HG02623 (cell line): ENCODE results near the gene SLC5A1.

Experiments
- ATAC-seq: cut with Tn5 transposase; IDR thresholded peaks from one replicate; pipeline ENCODE4 v1.9.1; 2021; ENCODE audit warnings: moderate library complexity; ENCODE audit not compliant: unreplicated experiment

The SLC5A1 gene

GRCh38 chr22:32050678-32051515 is 7.8 kb downstream of the SLC5A1 start:
- no peak for ATAC-seq

GRCh38 chr22:32052244-32052643 is 9.2 kb downstream of the SLC5A1 start:
- ATAC-seq = no peak

DNA sequence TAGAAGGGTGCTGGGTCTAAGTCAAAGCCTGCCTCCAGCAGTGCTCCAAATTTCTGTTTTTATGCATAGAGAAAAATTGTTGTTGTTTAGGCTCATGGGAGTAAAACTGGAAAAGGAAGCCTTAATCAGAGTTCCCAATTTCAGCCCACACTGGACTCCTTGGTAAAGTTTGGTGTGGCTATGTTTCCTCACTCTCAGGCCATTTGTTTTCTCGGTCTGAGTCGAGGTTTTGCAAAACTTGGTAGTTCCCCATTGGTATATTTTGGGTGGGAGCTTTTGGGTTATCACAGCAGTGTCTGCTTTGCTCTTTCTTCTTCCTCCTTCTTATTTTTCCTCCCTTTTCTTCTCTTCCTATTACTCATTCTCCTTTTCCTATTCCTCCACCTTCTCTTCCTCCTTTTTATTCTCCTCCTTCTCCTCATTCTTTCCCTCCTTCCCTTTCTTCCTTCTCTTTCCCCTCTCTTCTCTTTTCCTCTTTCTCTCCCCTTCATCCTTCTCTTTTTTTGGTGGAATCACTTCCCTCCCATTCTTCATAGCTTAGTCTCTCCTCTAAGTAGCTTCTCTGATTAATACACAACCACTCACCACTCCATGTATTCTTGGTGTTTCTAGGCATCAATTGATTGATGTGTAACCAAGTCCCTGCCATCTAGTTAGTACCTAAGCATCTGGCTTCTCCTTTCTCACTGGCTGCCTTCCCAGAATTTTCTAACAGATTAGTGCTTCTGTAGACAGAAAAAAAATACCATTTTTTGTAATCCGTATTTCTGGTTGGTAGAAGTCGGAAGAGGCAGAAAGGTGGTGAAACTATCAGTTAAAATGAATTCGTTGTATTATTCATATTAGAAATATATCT is 10.1 kb downstream of the SLC5A1 start:
- no peak for ATAC-seq

DNA sequence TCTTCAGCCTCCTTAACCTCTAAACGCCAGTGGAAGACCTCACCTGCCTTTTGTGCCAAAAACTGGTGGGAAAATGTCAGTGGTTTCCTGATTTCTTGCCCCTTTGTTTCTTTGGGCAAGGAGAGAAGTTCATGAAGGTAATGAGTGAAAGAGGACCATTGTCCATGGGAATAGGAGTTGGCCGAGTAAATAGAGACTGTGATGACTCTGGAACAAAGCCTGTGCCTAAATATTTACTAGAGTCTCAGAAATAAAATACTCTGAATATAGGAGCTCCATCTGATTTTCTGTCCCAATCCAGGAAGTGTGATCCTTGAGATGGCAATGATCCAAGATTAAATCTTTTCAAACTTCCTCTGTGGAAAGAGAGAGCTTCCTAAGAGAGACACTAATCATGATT is 12.0 kb downstream of the SLC5A1 start:
- no peak for ATAC-seq

DNA sequence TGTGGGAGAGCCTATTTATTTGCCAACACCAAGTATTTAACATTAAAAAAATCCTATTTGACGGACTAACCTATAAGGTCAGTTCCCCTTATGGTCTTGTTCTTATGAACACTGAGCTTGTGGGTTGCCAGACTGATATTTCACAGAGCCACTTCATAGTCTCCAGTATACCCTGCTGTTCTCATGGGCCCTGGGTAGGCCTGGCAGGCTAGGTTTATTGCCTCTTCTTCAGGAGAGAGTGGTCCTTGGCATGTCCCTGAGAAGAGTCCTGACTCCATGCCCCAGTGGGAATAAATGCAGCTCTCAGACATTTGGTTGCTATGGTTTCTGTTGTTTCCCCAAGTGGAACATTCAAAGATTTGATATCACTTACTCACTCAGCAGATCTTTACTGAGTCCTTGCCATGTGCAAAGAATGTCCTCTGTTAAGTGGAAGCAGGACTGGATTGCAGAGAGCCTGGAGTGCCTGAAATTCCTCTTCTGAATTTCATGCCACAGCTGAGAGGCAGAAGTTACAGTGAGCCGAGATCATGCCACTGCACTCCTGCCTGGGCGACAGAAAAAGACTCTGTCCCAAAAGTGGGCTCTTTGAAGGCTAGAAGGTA is 15.7 kb downstream of the SLC5A1 start:
- ATAC-seq = no peak

GRCh38 chr22:32059426-32059825 is 16.4 kb downstream of the SLC5A1 start:
- ATAC-seq = no peak

DNA sequence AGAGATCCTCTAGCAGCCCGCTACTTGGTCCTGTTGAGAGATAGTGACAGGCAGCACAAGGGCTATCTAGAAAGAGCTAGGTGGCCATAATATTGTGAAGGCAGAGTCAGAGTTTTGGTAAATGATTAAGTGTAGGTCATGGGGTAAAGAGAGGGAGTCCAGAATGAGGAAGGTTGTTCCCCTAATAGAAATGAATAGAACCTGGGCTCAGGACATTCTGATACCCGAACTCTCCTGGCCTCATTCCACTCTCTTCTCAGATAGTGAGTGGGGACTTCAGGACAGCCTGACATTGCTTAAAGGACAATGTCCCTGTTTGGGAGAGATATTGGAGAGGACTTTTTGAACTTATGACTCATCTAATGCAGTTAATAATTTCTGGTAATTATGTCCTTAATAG is 20.6 kb downstream of the SLC5A1 start:
- no peak for ATAC-seq

- ATAC-seq = no peak
These were observed 23.8 kb downstream of the SLC5A1 start for GRCh38 chr22:32066820-32067219.

DNA sequence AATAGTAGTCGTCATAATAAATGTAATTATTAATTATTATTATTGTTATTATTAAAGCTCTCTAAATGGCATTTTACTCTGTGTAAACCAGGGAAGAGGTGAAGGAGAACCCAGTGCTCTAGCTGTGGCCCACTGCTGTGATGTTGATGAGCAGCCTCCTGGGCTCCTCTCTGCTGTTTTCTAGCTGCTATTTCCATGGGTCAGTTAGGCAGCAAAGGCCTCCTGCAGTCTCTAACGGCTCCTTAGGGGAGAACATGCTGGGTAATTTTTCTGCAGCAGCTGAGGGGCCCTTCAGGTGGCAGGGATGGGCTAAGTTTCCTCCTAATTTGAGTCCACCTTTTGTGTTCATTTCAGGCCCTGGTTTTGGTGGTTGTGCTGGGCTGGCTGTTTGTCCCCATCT is 24.6 kb downstream of the SLC5A1 start:
- no peak for ATAC-seq

- ATAC-seq = no peak
These were observed 26.7 kb downstream of the SLC5A1 start for GRCh38 chr22:32069579-32070372.

- ATAC-seq = no peak
These were observed 30.2 kb downstream of the SLC5A1 start for GRCh38 chr22:32073262-32073661.

DNA sequence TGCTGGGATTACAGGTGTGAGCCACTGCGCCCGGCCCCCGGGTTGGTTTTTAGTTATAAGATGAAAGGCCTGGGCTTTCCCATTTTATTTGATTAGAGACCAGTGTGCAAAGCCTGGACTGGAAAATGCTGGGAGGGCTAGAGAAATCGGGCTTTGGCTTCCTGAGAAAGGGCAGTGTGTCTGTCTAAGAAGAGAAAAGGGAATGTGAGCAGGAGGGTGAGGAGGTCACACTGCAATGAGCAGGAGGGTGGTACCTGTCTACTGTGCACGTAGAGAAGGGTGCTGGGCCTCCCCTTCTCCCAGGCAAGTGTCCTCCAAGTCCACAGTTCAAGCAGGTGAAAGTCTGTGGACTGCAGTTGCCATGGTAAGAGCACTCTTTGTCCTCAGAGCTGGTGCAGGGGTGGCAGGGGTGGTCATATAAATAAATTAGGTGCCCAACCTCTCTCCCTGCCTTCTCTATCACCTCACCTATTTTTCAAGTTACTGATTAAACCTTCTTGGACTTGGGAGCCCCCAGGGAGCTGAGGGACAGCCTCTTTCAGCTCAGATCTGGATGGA is 30.8 kb downstream of the SLC5A1 start:
- no peak for ATAC-seq

GRCh38 chr22:32075997-32076760 is 33.1 kb downstream of the SLC5A1 start:
- no peak for ATAC-seq

GRCh38 chr22:32076761-32077084 is 33.7 kb downstream of the SLC5A1 start:
- ATAC-seq = no peak

DNA sequence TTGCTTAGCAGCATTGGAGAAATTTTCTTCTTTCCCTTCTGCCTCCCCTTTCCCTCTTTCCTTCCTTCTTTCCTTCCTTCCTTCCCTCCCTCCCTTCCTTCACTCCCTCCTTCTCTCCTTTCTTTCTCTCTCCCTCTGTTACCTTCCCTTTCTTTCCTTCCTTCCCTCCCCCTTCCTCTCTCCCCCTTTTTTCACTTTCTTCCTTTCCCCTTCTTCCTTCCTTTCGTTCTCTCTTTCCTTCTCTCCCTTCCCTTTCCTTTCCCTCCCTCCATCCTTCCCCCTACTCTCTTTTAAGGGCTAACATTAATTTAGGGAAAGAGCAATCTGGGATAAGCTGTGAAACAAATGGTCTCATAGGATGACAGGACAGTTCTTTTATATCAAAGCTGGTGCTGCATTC is 34.1 kb downstream of the SLC5A1 start:
- ATAC-seq = no peak

DNA sequence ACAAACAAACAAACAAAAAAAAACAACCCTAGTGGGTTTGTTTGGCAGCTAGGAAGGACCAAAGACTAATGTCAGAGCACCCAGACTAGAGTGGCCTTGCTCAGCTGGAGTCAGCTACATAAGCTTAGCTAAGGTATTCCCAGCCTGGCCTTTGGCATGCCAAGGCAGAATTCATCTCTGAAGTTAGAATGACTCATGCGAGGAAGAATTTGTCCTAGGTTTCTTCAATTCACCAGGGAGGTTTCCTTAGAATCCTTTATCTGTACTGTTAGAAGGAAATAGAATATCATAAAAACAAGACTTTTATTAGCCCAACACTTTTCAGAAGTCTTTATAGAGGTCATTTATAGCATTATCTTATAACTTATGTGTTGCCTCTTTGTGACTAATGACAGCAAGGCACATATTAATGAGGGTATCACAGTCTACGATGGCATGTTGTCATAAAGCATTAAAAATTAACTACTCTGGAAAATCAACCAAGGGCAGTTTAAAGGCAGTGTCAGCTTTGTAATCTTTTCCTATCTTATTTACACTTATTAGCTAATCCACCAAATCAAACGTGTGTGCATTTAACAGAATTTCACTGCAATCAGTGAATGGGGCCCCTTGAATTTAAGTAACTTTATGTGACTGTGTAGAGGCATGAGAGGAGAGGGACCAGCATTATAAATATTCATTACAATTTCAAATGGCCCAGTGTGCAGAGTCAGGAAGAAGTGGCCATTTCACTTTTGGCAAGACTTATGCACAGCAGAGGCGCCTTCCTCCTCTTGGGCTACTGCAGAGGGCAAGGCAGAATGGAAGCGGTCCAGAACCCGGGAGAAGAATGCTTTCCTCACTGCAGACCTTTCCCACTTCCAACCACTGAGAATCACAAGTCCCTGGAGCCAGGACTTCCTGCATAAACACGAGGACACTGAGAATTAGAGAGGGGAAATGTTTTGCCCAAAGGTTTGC is 36.3 kb downstream of the SLC5A1 start:
- no peak for ATAC-seq

GRCh38 chr22:32080904-32081303 is 37.8 kb downstream of the SLC5A1 start:
- no peak for ATAC-seq

- no peak for ATAC-seq
These were observed 39.3 kb downstream of the SLC5A1 start for GRCh38 chr22:32082331-32082730.

- no peak for ATAC-seq
These were observed 39.9 kb downstream of the SLC5A1 start for GRCh38 chr22:32083000-32083399.
